HepG2 (cell line): ENCODE data around the gene HTR2A.

Source experiments
- HDAC2 ChIP-seq: sonication (generic); formaldehyde crosslinking; IDR thresholded peaks from 2 replicates; pipeline ENCODE4 v1.4.0; 2020; ENCODE audit warnings: missing genetic modification reagents
- HOXA7 ChIP-seq: sonication (generic); formaldehyde crosslinking; IDR thresholded peaks from 2 replicates; pipeline ENCODE4 v1.8.1; 2022; ENCODE audit warnings: mild to moderate bottlenecking, missing genetic modification reagents, moderate library complexity
- ZBTB4 ChIP-seq: sonication (generic); formaldehyde crosslinking; IDR thresholded peaks from 2 replicates; pipeline ENCODE4 v1.4.0; 2020; ENCODE audit warnings: missing genetic modification reagents, mild to moderate bottlenecking, borderline replicate concordance

GRCh38 chr13:46934749-46935148 is 37.9 kb upstream of the HTR2A start:
- TF ChIP-seq HOXA7 (CRISPR knock-in tag), result no peak
- no peak for TF ChIP-seq HDAC2 (CRISPR knock-in tag)
- TF ChIP-seq ZBTB4 (CRISPR knock-in tag), result no peak
